Heart right ventricle (tissue), 16 donors: Measurements from ENCODE around the gene ITPR2. TPM values are rescaled to one million over a fixed set of nuclear protein-coding genes. Genes with fewer than 3 reads are reported as not detected.
A peak's percentile ranks its signal among the peaks of the same experiment; 100 is the strongest.

Experiments used
- ATAC-seq, 8 donors: fragments of 200-7000 bp; cut with Tn5 transposase; one replicate each; pipeline ENCODE4 v1.9.1; 2020; ENCODE audit warnings: mild to moderate bottlenecking in 8 of 8, moderate library complexity in 8 of 8, moderate number of reproducible peaks in 1 of 8
- DNase-seq, 2 donors: peaks; one replicate each; pipeline ENCODE4 v3.0.0-alpha.2; 2020
- H3K27ac ChIP-seq, 10 donors: fragments of 200-600 bp; sonication (generic) in 2 of 10; one replicate each; pipeline versions ENCODE4 v1.5.0 to v1.8.0; 2020 to 2022; ENCODE audit warnings: mild to moderate bottlenecking in 3 of 10
- H3K27me3 ChIP-seq, 7 donors: fragments of 200-600 bp; one replicate each; pipeline ENCODE4 v1.8.0; 2021 to 2022; ENCODE audit warnings: mild to moderate bottlenecking in 2 of 7
- H3K36me3 ChIP-seq, 9 donors: fragments of 200-600 bp; sonication (generic) in 1 of 9; one replicate each; pipeline versions ENCODE4 v1.5.0 to v1.8.0; 2020 to 2022; ENCODE audit warnings: mild to moderate bottlenecking in 2 of 9
- H3K4me1 ChIP-seq, 9 donors: fragments of 200-600 bp; sonication (generic) in 1 of 9; one replicate each; pipeline versions ENCODE4 v1.5.0 to v1.8.0; 2020 to 2022; ENCODE audit warnings: mild to moderate bottlenecking in 4 of 9
- H3K4me3 ChIP-seq, 10 donors: fragments of 200-600 bp; sonication (generic) in 2 of 10; one replicate each; pipeline versions ENCODE4 v1.5.0 to v1.8.0; 2020 to 2022; ENCODE audit warnings: mild to moderate bottlenecking in 7 of 10, moderate library complexity in 2 of 10
- H3K9me3 ChIP-seq, 11 donors: fragments of 200-600 bp in 10 of 11; sonication (generic) in 2 of 11; one replicate each; pipeline versions ENCODE4 v1.5.0 to v1.8.0; 2013 to 2022; ENCODE audit warnings: mild to moderate bottlenecking in 2 of 11, control low read depth in 1 of 11, moderate library complexity in 1 of 11
- CTCF ChIP-seq, 9 donors: fragments of 200-600 bp; sonication (generic) in 2 of 9; IDR thresholded peaks; one replicate each; pipeline versions ENCODE4 v1.5.0 to v1.8.0; 2021 to 2022; ENCODE audit warnings: antibody characterized with exemption in 9 of 9, mild to moderate bottlenecking in 5 of 9, moderate library complexity in 1 of 9
- WGBS, 2 donors: extraction: QIAGEN DNeasy Blood & Tissue Kit; methylation state at CpG; one replicate each; pipeline ENCODE4 v1.1.7; 2013; ENCODE audit warnings: inconsistent platforms in 1 of 2; 5-methylcytosine and 5-hydroxymethylcytosine counted together
- intact Hi-C, 10 donors: fragments of 100-400 bp; cut with DNase I; formaldehyde crosslinking; loops; one replicate each; pipeline versions ENCODE4 v1.11.1 to v1.14.2; 2022
- polyA plus RNA-seq, 2 donors: library from polyadenylated mRNA; stranded (reverse); fragments of 200-250 nt; gene quantifications; one replicate each; pipeline ENCODE4 v1.2.3, GENCODE V29; 2013
- total RNA-seq, 10 donors: library from RNA; stranded (reverse); fragmentation: NEBNext Ultra II Directional in 3 of 10; extraction: Animal tissue kit (Norgen Biotek cat#: 25700) in 3 of 10; gene quantifications; one replicate each; pipeline versions ENCODE4 v1.2.1 to v1.2.4, GENCODE V29; 2021 to 2023
- donor health status: Arrhythmogenic right ventricular cardiomyopathy.
- donor health status: ischemic (EF 13 %, LVEDD 7.1; RV severe dilation, severe dysfunction).
- donor health status: healthy with polysubstance abuse.
- donor health status: DM: no; HTN: yes; CAD: no.
- donor health status: DM: no; HTN: no; CAD: no.
- donor health status: ischemic (EF 25% LVEDD 6.9; RV normal size, moderate dysfunction).
- donor health status: ischemic (EF 25% LVEDD 5.7; RV mildly dilated, moderate dysfunction).
- donor health status: healthy.
- donor health status: DM: yes; HTN: yes; CAD: no.
- donor health status: Ischemic cardiomyopathy.
- donor health status: ischemic (EF 35%, LVEDD 5.7; RV mildly dilated, moderate dysfunction).
- donor health status: nonischemic (EF 11% LVEDD 7.7; RV severe dilation, severe dysfunction).
- donor health status: DM: yes; HTN: yes; CAD: no.
- donor health status: PGD.
- donor health status: ischemic (EF 29% LVEDD 5.4; RV normal size, mild dysfunction).
- donor health status: nonischemic (EF 23%, LVEDD 6.1; RV moderate dilation, normal function).

The ITPR2 gene
- total and polyA plus RNA-seq, 12 donors: 2.0 to 18.9 (median 14.3) TPM

GRCh38 chr12:26620907-26621306 is 212.1 kb downstream of the ITPR2 start:
- no peak for DNase-seq
- Histone ChIP-seq H3K36me3 (peaks cover 0 to 70% (median 12%) of the 10 kb centered on the region in 9 donors), H3K27me3 (no peaks in the 10 kb centered on the region), H3K4me1 (peaks cover 0 to 5% (median 0%) of the 10 kb centered on the region in 9 donors), H3K27ac (no peak overlapping the region), H3K4me3 (no peak overlapping the region), H3K9me3 (no peaks in the 10 kb centered on the region)
- no peak for ATAC-seq
- intact Hi-C loops: no loop called here
- 93 to 95% methylated on average over 5 of the region's 5 CpGs for WGBS, 2 donors
- TF ChIP-seq CTCF (IDR thresholded peaks at IDR 0.05): no peak

GRCh38 chr12:26617513-26617912 is 215.5 kb downstream of the ITPR2 start:
- TF ChIP-seq CTCF (IDR thresholded peaks at IDR 0.05): no peak
- peaks cover 0 to 5% (median 0%) of the 10 kb centered on the region in 9 donors for H3K4me1 ChIP-seq
- no peaks in the 10 kb centered on the region for H3K9me3 ChIP-seq
- DNase-seq: no peak
- no peaks in the 10 kb centered on the region for H3K27me3 ChIP-seq
- no peak overlapping the region for H3K4me3 ChIP-seq
- H3K36me3 ChIP-seq: peaks cover 0 to 48% (median 12%) of the 10 kb centered on the region in 9 donors
- intact Hi-C loops: loop anchor here in 6 of 10 donors (10.0 kb wide), 4 partner anchors 173 to 513 kb away; no protein-coding TSS in a partner anchor
- H3K27ac ChIP-seq: no peak overlapping the region
- WGBS, 2 donors: 70 to 87% methylated on average over 1 of the region's 1 CpG
- no peak for ATAC-seq

GRCh38 chr12:26614011-26614616 is 218.9 kb downstream of the ITPR2 start:
- peak in 8 of 9 donors; percentile 31 to 72 (median 58) for TF ChIP-seq CTCF (IDR thresholded peaks at IDR 0.05)
- intact Hi-C loops: loop anchor here in 7 of 10 donors (5.0 to 10.0 kb wide), 6 partner anchors 169 to 517 kb away; no protein-coding TSS in a partner anchor
- no peak overlapping the region for H3K27ac ChIP-seq
- 60 to 64% methylated on average over 3 of the region's 3 CpGs for WGBS, 2 donors
- no peaks in the 10 kb centered on the region for H3K27me3 ChIP-seq
- DNase-seq (peak; percentile 14 to 25), ATAC-seq (peak in 4 of 8 donors; percentile 56 to 72 (median 62))
- no peaks in the 10 kb centered on the region for H3K9me3 ChIP-seq
- peaks cover 0 to 32% (median 2%) of the 10 kb centered on the region in 9 donors for H3K36me3 ChIP-seq
- H3K4me1 ChIP-seq: peaks cover 0 to 4% (median 0%) of the 10 kb centered on the region in 9 donors
- no peak overlapping the region for H3K4me3 ChIP-seq

- Histone ChIP-seq H3K27me3 (no peaks in the 10 kb centered on the region), H3K27ac (no peak overlapping the region), H3K4me1 (peaks cover 0 to 4% (median 0%) of the 10 kb centered on the region in 9 donors), H3K9me3 (no peaks in the 10 kb centered on the region), H3K4me3 (no peak overlapping the region), H3K36me3 (peaks cover 0 to 20% (median 0%) of the 10 kb centered on the region in 9 donors)
- ATAC-seq (no peak), DNase-seq (no peak)
- WGBS, 2 donors: 89 to 92% methylated on average over 2 of the region's 2 CpGs
- TF ChIP-seq CTCF (IDR thresholded peaks at IDR 0.05): no peak
- intact Hi-C loops: loop anchor here in 7 of 10 donors (5.0 to 10.0 kb wide), 6 partner anchors 167 to 515 kb away; no protein-coding TSS in a partner anchor
Measured at GRCh38 chr12:26612203-26612602, 220.8 kb downstream of the ITPR2 start.
